WTC11 (cell line): ENCODE data around the gene TBC1D4. TPM values are rescaled to one million over a fixed set of nuclear protein-coding genes. Genes with fewer than 3 reads are reported as not detected.

Source experiments
- ATAC-seq: fragments of 200-7000 bp; cut with Tn5 transposase; 2 replicates; pipeline ENCODE4 v1.10.0; 2021; ENCODE audit warnings: mild to moderate bottlenecking, moderate library complexity
- CTCF ChIA-PET: fragments of 300-600 bp; sonication (Branson Sonifier 250); formaldehyde crosslinking; loops from one replicate; lab custom pipeline; 2021; ENCODE audit warnings: antibody characterized with exemption; lab: Charles Lee
- POLR2A ChIA-PET: fragments of 350-600 bp; sonication (Branson Sonifier 250); formaldehyde crosslinking; loops from one replicate; lab custom pipeline; 2021; ENCODE audit warnings: antibody characterized with exemption; lab: Charles Lee
- DNase-seq: peaks from one replicate; pipeline ENCODE4 v3.0.0; 2021; ENCODE audit warnings: low spot score
- H3K27ac Mint-ChIP-seq: 2 replicates; pipeline ENCODE4 v1.8.0; 2021; ENCODE audit warnings: mixed read lengths
- H3K27me3 Mint-ChIP-seq: 2 replicates; pipeline ENCODE4 v1.8.0; 2021; ENCODE audit warnings: low read depth, mild to moderate bottlenecking, moderate library complexity, mixed read lengths
- H3K36me3 Mint-ChIP-seq: 2 replicates; pipeline ENCODE4 v1.8.0; 2021; ENCODE audit warnings: mixed read lengths
- H3K4me1 Mint-ChIP-seq: 2 replicates; pipeline ENCODE4 v1.8.0; 2022; ENCODE audit warnings: mixed read lengths
- H3K4me3 Mint-ChIP-seq: 2 replicates; pipeline ENCODE4 v1.8.0; 2021; ENCODE audit warnings: mild to moderate bottlenecking, moderate library complexity, mixed read lengths
- H3K9me3 Mint-ChIP-seq: 2 replicates; pipeline ENCODE4 v1.8.0; 2021; ENCODE audit warnings: mixed read lengths
- GABPB1 ChIP-seq: sonication (generic); formaldehyde crosslinking; IDR thresholded peaks from 2 replicates; pipeline ENCODE4 v1.8.1; 2023; ENCODE audit warnings: mild to moderate bottlenecking, missing genetic modification reagents
- IRF2 ChIP-seq: sonication (generic); formaldehyde crosslinking; IDR thresholded peaks from 2 replicates; pipeline ENCODE4 v1.8.0; 2022; ENCODE audit warnings: low read depth, missing genetic modification reagents, borderline replicate concordance
- JAZF1 ChIP-seq: fragments of 250-450 bp; sonication (Bioruptor Pico); IDR thresholded peaks from 2 replicates; pipeline ENCODE4 v1.9.0; 2021; ENCODE audit warnings: moderate library complexity, mild to moderate bottlenecking, inconsistent platforms
- MYBL2 ChIP-seq: sonication (generic); formaldehyde crosslinking; IDR thresholded peaks from 2 replicates; pipeline ENCODE4 v1.8.1; 2023; ENCODE audit warnings: mild to moderate bottlenecking, moderate library complexity, missing genetic modification reagents
- NFE2L1 ChIP-seq: sonication (generic); formaldehyde crosslinking; IDR thresholded peaks from 2 replicates; pipeline ENCODE4 v1.8.1; 2023; ENCODE audit warnings: missing genetic modification reagents
- NR1H2 ChIP-seq: sonication (generic); formaldehyde crosslinking; IDR thresholded peaks from 2 replicates; pipeline ENCODE4 v1.9.0; 2021; ENCODE audit warnings: mild to moderate bottlenecking, moderate library complexity, missing genetic modification reagents
- PREB ChIP-seq: sonication (generic); formaldehyde crosslinking; IDR thresholded peaks from 2 replicates; pipeline ENCODE4 v1.8.1; 2022; ENCODE audit warnings: mild to moderate bottlenecking, missing genetic modification reagents, moderate library complexity, borderline replicate concordance
- SMAD3 ChIP-seq: sonication (generic); formaldehyde crosslinking; IDR thresholded peaks from 2 replicates; pipeline ENCODE4 v1.8.0; 2022; ENCODE audit warnings: missing genetic modification reagents, mild to moderate bottlenecking, borderline replicate concordance
- SOX15 ChIP-seq: fragments of 250-450 bp; sonication (Bioruptor Pico); IDR thresholded peaks from 2 replicates; pipeline ENCODE4 v1.9.0; 2021; ENCODE audit warnings: mild to moderate bottlenecking
- ZNF138 ChIP-seq: sonication (generic); formaldehyde crosslinking; conservative IDR thresholded peaks from 2 replicates; pipeline ENCODE4 v1.8.1; 2022; ENCODE audit warnings: mild to moderate bottlenecking, moderate library complexity, missing genetic modification reagents
- ZNF219 ChIP-seq: sonication (generic); formaldehyde crosslinking; IDR thresholded peaks from 2 replicates; pipeline ENCODE4 v1.8.0; 2023; ENCODE audit warnings: missing genetic modification reagents, mild to moderate bottlenecking, borderline replicate concordance
- total RNA-seq: library from RNA; stranded (reverse); gene quantifications from 3 replicates; pipeline ENCODE4 v1.2.3, GENCODE V29; 2021
- TF ChIP-seq, protein P1 (sequence below): fragments of 250-450 bp; sonication (Bioruptor Pico); IDR thresholded peaks from 2 replicates; pipeline ENCODE4 v1.9.0; 2021; ENCODE audit warnings: mild to moderate bottlenecking, borderline replicate concordance
- TF ChIP-seq, protein P2 (sequence below): sonication (generic); formaldehyde crosslinking; IDR thresholded peaks from 2 replicates; pipeline ENCODE4 v1.8.1; 2023; ENCODE audit warnings: mild to moderate bottlenecking, missing genetic modification reagents, moderate library complexity
- TF ChIP-seq, protein P3 (sequence below): sonication (generic); formaldehyde crosslinking; IDR thresholded peaks from 2 replicates; pipeline ENCODE4 v1.8.0; 2022; ENCODE audit warnings: mild to moderate bottlenecking, missing genetic modification reagents
- TF ChIP-seq, protein P4 (sequence below): sonication (generic); formaldehyde crosslinking; conservative IDR thresholded peaks from 2 replicates; pipeline ENCODE4 v1.8.1; 2023; ENCODE audit warnings: mild to moderate bottlenecking, low read depth, missing genetic modification reagents, moderate library complexity

The TBC1D4 gene
- total RNA-seq, 1 experiment from 2014 or later, result 37.1 TPM

GRCh38 chr13:75411924-75412537 is 69.9 kb downstream of the TBC1D4 start:
- ATAC-seq (no peak), DNase-seq (no peak)
- peaks cover 21% of the 10 kb centered on the region for H3K4me1 Mint-ChIP-seq
- no peaks in the 10 kb centered on the region for H3K36me3 Mint-ChIP-seq
- no peak overlapping the region for H3K27ac Mint-ChIP-seq
- ChIA-PET POLR2A (no interaction called here), CTCF (interaction anchor here (0.6 to 1.6 kb wide), 2 partner anchors 70 to 1433 kb away, joined by 3 to 4 read pairs; partner anchors contain the start of gene TBC1D4)
- H3K4me3 Mint-ChIP-seq, result no peak overlapping the region
- no peaks in the 10 kb centered on the region for H3K27me3 Mint-ChIP-seq
- no peaks in the 10 kb centered on the region for H3K9me3 Mint-ChIP-seq
- TF ChIP-seq GABPB1, result peak; percentile 74
- TF ChIP-seq, protein P1, sequence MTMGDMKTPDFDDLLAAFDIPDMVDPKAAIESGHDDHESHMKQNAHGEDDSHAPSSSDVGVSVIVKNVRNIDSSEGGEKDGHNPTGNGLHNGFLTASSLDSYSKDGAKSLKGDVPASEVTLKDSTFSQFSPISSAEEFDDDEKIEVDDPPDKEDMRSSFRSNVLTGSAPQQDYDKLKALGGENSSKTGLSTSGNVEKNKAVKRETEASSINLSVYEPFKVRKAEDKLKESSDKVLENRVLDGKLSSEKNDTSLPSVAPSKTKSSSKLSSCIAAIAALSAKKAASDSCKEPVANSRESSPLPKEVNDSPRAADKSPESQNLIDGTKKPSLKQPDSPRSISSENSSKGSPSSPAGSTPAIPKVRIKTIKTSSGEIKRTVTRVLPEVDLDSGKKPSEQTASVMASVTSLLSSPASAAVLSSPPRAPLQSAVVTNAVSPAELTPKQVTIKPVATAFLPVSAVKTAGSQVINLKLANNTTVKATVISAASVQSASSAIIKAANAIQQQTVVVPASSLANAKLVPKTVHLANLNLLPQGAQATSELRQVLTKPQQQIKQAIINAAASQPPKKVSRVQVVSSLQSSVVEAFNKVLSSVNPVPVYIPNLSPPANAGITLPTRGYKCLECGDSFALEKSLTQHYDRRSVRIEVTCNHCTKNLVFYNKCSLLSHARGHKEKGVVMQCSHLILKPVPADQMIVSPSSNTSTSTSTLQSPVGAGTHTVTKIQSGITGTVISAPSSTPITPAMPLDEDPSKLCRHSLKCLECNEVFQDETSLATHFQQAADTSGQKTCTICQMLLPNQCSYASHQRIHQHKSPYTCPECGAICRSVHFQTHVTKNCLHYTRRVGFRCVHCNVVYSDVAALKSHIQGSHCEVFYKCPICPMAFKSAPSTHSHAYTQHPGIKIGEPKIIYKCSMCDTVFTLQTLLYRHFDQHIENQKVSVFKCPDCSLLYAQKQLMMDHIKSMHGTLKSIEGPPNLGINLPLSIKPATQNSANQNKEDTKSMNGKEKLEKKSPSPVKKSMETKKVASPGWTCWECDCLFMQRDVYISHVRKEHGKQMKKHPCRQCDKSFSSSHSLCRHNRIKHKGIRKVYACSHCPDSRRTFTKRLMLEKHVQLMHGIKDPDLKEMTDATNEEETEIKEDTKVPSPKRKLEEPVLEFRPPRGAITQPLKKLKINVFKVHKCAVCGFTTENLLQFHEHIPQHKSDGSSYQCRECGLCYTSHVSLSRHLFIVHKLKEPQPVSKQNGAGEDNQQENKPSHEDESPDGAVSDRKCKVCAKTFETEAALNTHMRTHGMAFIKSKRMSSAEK (CRISPR knock-in tag), result no peak

DNA sequence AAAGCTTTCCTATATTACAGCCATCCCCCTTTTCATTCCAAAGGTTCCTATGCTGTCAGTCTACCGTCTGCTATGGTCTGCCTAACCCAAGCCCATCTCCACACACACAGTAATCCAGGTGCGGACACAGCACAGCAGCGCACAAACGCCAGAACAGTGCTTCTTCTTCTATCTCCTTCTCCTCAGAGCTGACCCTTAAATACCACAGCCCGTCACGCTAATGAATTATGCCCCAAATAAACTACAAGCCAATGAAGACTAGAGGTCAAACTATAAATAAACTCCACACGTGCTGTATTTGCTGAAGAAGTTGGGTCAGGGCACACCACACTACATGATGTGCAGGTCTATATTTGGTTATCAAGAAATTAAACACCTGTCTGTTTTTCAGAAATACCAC is 71.8 kb downstream of the TBC1D4 start:
- Mint-ChIP-seq H3K4me3 (no peak overlapping the region), H3K27ac (0 out of 2 replicates have a peak overlapping the region, but pooled peaks have one; percentile 1), H3K9me3 (no peaks in the 10 kb centered on the region), H3K4me1 (peaks cover 24% of the 10 kb centered on the region), H3K36me3 (no peaks in the 10 kb centered on the region), H3K27me3 (no peaks in the 10 kb centered on the region)
- DNase-seq (no peak), ATAC-seq (no peak)
- CTCF ChIA-PET, result interaction anchor here (0.7 kb wide), 1 partner anchor 35 kb away, joined by 6 read pairs; no protein-coding TSS in a partner anchor
- POLR2A ChIA-PET, result no interaction called here
- no peak for TF ChIP-seq NFE2L1 (CRISPR knock-in tag)

DNA sequence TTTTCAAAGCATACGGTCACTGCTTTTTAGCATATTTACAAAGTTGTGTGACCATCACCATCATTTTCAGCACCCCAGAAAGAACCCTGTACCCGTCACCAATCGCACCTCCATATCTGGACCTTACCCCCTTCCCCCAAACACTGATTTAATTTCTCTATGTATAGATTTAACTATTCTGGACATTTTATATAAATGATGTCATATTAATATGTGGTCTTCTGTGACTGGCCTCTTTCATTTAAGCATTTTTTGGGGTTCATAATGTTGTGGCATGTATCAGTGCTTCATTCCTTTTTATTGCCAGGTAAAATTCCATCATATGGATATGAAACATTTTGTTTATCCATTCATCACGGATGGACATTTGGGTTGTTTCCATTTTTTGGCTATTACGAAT is 74.0 kb downstream of the TBC1D4 start:
- no peak for DNase-seq
- H3K27me3 Mint-ChIP-seq, result no peaks in the 10 kb centered on the region
- H3K27ac Mint-ChIP-seq, result no peak overlapping the region
- H3K36me3 Mint-ChIP-seq, result no peaks in the 10 kb centered on the region
- H3K9me3 Mint-ChIP-seq, result no peaks in the 10 kb centered on the region
- no peak overlapping the region for H3K4me3 Mint-ChIP-seq
- ChIA-PET CTCF (no interaction called here), POLR2A (no interaction called here)
- ATAC-seq, result no peak
- H3K4me1 Mint-ChIP-seq, result peaks cover 24% of the 10 kb centered on the region
- TF ChIP-seq ZNF138, result no peak
- no peak for TF ChIP-seq ZNF219 (CRISPR knock-in tag)
- TF ChIP-seq, protein P2, sequence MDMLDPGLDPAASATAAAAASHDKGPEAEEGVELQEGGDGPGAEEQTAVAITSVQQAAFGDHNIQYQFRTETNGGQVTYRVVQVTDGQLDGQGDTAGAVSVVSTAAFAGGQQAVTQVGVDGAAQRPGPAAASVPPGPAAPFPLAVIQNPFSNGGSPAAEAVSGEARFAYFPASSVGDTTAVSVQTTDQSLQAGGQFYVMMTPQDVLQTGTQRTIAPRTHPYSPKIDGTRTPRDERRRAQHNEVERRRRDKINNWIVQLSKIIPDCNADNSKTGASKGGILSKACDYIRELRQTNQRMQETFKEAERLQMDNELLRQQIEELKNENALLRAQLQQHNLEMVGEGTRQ (CRISPR knock-in tag), result no peak
- TF ChIP-seq IRF2 (CRISPR knock-in tag), result no peak
- no peak for TF ChIP-seq JAZF1 (CRISPR knock-in tag)
- no peak for TF ChIP-seq SMAD3 (CRISPR knock-in tag)
- TF ChIP-seq NR1H2 (CRISPR knock-in tag), result no peak
- TF ChIP-seq, protein P3, sequence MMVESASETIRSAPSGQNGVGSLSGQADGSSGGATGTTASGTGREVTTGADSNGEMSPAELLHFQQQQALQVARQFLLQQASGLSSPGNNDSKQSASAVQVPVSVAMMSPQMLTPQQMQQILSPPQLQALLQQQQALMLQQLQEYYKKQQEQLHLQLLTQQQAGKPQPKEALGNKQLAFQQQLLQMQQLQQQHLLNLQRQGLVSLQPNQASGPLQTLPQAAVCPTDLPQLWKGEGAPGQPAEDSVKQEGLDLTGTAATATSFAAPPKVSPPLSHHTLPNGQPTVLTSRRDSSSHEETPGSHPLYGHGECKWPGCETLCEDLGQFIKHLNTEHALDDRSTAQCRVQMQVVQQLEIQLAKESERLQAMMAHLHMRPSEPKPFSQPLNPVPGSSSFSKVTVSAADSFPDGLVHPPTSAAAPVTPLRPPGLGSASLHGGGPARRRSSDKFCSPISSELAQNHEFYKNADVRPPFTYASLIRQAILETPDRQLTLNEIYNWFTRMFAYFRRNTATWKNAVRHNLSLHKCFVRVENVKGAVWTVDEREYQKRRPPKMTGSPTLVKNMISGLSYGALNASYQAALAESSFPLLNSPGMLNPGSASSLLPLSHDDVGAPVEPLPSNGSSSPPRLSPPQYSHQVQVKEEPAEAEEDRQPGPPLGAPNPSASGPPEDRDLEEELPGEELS (CRISPR knock-in tag), result no peak
- TF ChIP-seq, protein P1 (CRISPR knock-in tag), result no peak
- TF ChIP-seq MYBL2, result no peak
- TF ChIP-seq SOX15 (CRISPR knock-in tag), result no peak
- TF ChIP-seq PREB (CRISPR knock-in tag), result no peak
- TF ChIP-seq, protein P4, sequence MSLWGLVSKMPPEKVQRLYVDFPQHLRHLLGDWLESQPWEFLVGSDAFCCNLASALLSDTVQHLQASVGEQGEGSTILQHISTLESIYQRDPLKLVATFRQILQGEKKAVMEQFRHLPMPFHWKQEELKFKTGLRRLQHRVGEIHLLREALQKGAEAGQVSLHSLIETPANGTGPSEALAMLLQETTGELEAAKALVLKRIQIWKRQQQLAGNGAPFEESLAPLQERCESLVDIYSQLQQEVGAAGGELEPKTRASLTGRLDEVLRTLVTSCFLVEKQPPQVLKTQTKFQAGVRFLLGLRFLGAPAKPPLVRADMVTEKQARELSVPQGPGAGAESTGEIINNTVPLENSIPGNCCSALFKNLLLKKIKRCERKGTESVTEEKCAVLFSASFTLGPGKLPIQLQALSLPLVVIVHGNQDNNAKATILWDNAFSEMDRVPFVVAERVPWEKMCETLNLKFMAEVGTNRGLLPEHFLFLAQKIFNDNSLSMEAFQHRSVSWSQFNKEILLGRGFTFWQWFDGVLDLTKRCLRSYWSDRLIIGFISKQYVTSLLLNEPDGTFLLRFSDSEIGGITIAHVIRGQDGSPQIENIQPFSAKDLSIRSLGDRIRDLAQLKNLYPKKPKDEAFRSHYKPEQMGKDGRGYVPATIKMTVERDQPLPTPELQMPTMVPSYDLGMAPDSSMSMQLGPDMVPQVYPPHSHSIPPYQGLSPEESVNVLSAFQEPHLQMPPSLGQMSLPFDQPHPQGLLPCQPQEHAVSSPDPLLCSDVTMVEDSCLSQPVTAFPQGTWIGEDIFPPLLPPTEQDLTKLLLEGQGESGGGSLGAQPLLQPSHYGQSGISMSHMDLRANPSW, result no peak
